ENCODE data around the gene NKIRAS1.
"Not testable (repeated sequence)": the region's sequence is repeated elsewhere in the genome, so short reads cannot be mapped to it uniquely, and the experiment has no call there.

The NKIRAS1 gene

DNA sequence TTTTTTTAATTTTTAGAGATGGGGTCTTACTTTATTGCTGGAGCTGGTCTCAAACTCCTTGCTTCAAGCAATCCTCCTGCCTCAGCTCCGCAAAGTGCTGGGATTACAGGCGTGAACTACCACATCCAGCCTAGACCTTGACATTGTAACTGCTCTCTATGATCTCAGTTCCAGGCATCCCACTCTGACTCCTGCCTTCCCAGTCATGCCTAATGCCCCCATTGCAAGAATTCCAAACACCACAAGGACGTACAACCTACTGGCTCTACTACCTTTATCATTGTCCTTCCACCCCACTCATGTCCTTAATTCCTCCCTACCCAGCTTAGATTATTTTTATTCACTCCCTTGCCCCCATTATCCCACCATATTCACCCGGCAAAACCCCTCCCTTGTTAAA lies 21.6 kb downstream of the NKIRAS1 start:
- no peak for DNase-seq

DNA sequence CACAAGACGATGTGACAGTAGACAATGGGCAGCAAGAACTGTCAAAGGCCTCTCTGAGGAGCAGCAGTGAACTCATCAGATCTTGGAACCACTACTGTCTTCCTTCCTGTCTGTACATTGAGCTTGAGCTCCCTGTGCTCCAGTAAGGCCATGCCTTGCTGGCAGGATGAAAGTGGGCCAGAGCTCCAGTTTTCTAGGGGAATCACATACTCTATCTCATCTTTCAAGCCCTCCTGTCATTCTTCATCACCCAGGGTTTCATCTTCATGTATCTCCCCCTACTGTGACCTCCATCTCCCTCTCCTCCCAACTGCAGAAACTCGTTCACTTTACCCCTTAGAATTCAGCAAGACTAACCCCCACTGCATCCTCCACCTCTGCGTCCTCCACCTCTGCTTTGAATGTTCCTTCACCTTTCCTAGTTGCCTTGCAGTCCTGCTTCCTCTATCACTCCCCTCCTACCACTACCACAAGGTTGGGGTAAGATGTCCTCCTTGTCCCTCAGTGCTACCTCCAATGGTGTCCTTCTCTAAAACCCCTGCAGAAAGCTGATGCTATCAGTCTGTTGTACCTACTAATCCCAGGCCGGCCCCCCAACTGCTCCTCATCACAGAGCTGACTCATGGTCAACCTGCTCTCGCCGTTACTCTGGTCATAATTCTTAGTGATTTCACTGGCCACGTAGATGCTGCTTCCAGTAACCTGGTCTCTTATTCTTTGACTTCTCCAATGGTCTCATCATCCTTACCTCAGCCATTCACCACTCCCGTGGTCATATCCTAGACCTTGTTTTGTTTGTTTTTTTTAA lies 22.3 kb downstream of the NKIRAS1 start:
- no peak for DNase-seq

DNA sequence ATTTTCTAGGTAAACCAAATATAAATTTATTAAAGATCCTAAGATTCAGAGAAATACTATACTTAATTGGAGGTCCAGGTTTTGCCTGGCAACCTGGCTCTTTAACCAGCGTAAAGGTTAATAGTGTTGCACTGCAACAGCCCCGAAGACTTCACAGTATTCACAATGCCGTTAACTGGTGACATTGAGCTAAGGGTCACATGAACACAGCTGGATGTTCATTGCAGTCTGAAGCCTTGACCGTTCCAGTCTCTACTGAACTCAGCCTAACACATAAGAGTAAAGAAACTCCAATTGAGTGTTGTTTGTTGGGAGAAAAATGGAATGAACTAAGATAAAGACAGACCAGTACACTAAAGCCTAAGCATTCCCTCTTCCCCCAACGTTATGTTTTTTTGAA lies 26.8 kb downstream of the NKIRAS1 start:
- no peak for DNase-seq

DNA sequence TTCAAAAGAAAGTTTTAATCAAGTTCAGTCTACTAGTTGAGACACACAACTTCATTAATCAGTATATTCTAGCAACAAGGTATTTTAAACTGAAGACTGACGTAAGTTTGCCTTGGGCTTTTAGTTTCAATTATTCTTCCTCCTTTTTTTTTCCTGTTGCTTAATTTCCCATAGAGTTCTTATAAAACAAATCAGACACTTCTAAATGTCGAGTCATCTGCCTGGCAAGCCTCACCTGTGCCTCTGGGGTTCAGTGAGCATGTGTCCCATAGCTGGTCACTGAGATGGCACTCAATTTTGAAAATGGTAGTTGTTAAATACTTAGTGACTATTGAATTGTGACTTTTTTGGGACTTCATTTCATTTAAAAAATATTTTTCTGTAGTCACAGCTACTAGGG lies 27.4 kb downstream of the NKIRAS1 start:
- DNase-seq = no peak

DNA sequence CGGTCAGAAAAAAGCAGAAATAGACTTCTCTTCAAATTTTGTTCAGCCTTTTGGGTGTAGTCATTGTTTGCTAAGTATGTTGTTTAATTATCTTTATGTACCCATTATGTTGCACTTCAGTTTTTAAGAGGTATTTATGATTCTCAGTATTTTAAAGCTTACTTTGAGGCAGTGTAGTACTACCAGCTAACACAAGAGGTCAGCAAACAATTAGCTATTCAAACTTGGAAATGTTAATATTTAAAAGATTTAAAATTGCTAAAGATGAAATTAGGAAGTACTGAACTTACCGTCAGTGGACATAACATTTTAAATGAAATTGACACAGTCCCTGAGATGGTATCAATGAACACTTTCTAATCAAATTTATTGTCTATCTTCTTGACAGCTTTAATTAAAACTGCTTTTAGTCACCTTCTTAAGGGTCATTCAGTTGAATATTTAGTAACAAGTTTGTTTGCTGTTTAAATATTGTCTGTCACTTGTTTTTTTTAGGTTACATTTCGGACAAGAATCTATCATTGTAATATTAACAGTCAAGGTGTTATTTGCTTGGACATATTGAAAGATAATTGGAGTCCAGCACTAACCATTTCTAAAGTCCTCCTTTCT lies 28.1 kb downstream of the NKIRAS1 start:
- DNase-seq = peak; percentile 15

DNA sequence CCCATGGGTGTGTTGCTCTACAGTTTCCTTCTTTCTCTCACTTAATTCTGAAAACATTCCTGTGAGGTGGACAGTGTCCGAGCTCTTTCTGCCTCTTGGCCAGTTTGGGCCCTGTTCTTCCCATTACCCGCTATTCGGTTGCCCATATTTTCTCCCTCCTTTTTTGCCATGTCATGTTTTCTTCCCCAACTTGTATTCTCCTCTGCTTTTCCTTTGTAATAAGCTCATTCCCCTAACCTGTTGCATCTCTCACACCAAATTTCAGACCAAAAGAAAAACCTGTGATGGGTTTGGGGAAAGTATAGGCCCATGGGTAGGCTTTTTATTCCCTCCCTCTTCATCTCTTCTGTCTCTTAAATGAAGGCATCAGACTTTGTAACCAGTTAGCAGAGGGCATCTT lies 30.5 kb downstream of the NKIRAS1 start:
- no peak for DNase-seq

DNA sequence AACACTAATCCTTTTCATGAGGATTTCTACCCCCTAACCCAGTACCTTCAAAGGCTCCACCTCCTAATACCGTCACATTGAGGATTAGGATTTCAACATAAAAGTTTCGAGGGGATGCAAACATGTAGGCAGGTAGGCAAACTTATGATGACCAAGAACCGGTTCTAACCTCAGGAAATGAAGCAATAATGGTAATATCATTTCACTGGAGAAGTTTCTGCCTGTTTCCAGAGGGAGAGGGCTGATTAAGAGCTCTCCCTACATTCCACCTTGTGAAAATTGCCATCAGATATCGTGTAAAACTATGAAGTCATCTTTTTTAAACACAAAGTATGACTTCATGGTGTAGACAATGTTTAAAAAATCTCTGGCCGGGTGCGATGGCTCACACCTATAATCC lies 31.6 kb downstream of the NKIRAS1 start:
- DNase-seq = no peak

DNA sequence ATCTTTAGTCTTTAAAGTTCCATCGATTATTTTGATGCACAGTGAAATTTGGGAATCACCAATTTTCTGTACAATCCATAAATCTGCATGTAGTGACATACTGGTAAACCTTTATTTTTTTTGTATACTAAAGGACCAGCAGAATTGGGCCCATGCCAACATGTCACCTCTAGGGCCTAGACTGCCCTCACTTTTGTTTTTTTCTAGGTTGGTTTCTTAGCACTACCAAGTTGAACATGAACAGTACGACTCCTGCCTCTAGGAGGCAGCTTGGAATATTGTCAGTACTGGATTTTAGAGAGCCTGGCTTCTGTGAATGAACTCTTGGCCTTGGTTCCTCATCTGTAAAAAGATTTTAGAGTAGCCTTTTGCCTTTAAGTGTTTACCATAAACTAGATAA lies 32.3 kb downstream of the NKIRAS1 start:
- DNase-seq = no peak

DNA sequence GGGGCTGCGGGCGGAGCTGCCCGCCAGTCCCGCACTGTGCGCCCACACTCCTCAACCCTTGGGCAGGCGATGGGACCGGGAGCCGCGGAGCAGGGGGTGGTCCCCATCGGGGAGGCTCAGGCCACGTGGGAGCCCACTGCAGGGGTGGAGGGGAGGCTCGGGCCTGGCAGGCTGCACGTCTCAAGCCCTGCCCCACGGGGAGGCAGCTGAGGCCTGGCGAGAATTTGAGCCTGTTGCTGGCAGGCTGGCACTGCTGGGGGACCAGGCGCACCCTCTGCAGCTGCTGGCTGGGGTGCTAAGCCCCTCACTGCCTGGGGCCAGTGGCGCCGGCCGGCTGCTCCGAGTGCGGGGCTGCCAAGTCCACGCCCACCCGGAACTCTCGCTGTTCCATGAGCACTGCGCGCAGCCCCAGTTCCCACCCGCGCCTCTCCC lies 34.3 kb downstream of the NKIRAS1 start:
- DNase-seq = no peak

DNA sequence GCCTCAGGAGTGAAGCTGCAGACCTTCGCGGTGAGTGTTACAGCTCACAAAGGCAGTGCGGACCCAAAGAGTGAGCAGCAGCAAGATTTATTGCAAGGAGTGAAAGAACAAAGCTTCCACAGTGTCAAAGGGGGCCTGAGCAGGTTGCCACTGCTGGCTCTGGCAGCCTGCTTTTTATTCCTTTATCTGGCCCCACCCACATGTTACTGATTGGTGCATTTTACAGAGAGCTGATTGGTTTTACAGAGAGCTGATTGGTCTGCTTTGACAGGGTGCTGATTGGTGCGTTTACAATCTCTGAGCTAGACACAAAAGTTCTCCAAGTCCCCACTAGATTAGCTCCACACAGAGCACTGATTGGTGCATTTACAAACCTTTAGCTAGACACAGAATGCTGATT lies 34.8 kb downstream of the NKIRAS1 start:
- DNase-seq = not testable (repeated sequence)

DNA sequence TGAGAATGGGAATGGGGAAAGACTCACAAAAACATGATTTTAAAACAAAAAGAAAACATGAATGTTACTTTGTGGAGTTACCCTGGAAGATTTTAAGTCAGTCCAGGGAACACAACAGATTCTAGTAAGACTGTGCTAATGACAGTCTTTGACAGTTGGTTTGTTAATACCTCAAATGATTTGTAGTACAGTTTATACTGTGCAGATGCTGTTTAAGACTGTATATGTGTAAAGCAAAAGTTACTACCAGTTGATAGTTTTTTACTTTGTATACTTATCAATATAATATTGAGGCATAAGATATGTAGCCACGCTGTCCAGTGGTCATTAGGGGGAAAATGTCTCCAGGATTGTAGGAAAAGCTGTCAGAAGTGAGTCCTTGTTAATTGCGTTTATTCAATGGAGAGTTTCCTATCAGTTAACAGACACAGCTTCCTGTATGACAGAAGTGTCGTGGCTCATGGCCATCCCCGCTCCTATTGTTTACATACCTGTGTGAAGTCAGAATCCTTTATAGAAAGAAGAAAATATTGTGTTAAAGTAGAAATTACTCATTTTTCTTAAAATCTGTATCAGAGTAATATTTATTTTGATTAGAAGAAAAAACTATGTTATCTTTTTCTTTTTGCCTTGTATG lies 36.0 kb downstream of the NKIRAS1 start:
- no peak for DNase-seq

DNA sequence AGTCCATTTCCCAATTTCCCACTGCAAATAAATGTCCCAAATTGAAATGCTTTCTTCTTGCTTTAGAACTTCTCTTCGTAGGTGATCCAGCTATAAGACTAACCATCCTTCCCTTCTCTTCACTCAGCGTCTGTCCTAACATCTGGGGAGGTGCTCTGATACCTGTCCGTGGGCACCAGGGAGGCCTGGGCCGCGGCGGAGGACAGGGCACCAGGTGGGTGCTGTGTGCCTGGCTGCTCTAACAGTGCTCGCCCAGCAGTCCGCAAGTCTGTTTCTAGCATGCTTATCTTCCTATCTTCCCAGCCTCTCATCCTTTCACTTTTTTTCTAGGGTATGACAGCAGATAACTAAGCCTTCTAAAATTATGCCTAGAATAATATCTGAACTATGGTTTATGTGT lies 37.3 kb downstream of the NKIRAS1 start:
- DNase-seq = no peak

DNA sequence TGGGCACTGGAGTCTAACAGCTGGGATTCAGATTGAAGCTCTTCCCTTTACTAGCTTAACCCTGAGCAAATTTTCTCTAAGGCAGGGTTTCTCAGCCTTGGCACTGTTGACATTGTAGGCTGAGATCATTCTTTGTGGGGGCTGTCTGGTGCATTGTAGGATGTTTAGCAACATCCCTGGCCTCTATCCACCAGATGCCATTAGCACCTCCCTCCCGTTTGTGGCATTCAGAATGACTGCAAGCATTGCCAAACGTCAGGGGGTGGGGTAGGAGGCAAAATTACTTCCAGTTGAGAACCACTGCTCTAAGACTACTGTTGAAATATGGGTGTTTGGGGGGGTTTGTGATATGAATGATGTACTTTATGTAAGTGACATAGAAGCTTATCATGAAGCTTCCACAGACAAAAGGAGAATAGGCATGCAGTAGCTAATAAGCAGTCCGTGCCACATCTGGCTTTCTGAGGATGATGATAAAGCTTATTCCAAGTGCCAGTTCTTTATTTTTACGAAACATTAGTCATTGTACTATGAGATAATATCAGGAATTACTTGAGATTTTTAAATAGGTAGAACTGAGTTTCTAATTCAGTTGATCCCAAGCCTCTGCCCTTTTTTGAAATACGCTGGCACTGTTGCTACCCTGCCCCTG lies 39.3 kb downstream of the NKIRAS1 start:
- no peak for DNase-seq

DNA sequence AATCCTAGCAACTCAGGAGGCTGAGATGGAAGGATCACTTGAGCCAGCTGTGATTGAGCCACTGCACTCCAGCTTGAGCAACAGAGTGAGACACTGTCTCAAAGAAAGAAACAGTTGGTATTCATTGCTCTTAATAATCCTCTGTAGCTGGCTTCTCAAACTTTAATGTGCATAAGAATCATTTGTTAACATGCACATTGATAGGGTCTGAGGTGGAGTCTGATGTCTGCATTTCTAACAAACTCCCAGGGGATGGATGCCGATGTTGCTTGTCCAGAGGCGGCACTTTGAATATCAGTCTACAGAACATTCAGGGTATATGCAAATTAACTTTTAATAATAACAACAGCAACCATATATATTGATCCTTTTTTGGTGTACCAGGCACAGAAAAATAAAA lies 39.9 kb downstream of the NKIRAS1 start:
- DNase-seq = no peak

DNA sequence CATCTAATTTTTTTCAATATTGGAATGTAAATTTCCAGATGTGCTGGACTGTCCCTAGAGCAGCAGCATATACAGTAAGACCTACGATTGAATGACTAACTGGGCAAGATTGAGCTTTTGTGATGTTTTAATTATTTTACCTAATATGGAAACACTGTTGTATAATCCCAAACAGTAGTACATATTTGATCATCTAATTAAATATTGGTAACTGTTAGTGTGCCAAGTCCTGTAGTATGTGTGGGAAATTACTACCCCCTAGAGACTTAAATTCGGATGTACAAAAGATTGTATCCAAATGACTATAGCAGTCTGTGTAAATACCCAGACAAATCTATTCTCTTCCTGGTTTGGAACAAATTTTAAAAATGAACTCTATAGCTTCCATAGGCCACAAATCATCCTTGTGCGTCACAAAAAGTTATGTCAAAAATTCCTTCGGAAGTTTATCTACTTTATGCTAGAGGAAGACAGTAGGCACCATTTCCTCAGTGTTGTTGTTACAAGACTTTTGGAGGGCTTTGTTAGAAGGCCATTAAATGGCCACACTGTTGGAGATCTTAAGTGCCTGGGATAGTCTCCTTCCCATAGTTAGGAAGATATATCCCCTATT lies 41.6 kb downstream of the NKIRAS1 start:
- DNase-seq = no peak

DNA sequence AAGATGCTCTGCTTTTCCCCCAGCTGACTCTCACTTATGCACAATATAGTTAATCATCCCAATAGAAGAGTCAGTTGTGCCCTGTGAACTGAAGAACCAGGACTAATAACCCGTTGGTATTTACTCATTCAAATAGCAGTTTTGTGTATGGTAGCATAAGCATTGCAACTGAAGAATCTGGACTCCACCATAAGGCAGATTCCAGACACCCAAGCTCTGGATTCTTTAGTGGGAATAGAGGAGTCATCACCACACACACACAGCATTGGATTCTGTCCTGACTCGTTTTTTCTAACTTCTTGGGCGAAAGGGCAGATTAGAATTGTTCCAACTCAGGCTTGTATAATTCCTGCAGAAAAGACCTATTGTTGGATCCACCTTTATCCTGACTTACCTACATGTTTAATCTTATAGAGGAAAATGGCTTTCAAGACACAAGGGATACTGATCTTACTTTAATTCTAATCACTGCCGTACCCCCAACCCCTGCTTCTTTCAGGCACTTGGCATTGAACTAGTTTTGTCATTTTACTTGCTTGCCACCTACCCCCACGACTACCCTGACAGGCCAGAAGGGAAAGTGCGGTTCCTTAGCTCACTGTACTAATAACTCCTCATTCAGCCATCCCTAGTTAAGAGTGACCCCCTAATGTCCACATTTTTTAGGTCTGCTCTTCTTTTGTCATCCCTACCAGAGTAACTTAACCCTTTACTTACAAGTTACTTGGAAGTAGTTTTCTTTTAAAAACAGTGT lies 42.3 kb downstream of the NKIRAS1 start:
- no peak for DNase-seq

DNA sequence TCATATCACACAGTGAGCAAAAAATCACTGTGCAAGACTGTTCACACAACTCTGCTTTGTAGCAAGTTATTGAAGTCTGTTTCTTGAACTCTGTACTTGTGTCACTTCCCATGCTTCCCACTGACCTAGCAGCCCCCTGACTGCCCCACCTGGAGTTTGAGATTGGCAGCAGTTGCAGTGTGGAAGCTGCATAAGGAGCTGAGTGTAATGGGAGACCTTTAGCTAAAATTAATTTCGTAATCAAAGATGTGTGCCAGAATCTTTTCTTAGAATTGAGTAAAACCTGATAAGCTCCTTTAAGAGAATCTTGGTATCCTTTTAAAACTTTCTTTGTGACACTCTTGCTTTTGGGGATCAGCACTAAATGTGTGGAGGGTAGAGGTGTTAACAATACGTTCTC lies 42.8 kb downstream of the NKIRAS1 start:
- DNase-seq = no peak

DNA sequence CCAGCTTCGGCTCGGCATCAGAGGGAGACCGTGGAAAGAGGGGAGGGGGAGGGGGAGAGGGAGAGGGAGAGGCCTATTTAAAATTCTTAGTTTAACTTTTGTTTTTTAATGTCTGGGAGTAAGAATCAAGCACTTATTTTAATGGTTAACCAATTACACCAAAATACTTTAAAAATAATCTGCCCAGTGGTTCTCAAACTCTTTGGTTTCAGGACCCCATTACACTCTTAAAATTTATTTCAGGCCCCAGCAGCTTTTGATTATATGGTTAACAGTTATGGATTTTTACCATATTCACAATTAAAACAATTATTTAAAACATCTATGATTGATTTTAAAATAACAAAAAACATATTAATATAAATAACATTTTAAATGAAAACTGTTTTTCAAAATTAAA lies 44.5 kb downstream of the NKIRAS1 start:
- DNase-seq = no peak

DNA sequence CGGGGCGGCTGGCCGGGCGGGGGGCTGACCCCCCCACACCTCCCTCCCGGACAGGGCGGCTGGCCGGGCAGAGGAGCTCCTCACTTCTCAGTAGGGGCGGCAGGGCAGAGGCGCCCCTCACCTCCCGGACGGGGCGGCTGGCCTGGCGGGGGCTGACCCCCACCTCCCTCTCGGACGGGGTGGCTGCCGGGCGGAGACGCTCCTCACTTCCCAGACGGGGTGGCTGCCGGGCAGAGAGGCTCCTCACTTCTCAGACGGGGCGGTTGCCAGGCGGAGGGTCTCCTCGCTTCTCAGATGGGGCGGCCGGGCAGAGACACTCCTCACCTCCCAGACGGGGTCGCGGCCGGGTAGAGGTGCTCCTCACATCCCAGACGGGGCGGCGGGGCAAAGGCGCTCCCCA lies 45.4 kb downstream of the NKIRAS1 start:
- not testable (repeated sequence) for DNase-seq

DNA sequence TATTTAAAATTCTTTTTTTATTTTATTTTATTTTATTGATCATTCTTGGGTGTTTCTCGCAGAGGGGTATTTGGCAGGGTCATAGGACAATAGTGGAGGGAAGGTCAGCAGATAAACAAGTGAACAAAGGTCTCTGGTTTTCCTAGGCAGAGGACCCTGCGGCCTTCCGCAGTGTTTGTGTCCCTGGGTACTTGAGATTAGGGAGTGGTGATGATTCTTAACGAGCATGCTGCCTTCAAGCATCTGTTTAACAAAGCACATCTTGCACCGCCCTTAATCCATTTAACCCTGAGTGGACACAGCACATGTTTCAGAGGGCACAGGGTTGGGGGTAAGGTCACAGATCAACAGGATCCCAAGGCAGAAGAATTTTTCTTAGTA lies 46.1 kb downstream of the NKIRAS1 start:
- not testable (repeated sequence) for DNase-seq

DNA sequence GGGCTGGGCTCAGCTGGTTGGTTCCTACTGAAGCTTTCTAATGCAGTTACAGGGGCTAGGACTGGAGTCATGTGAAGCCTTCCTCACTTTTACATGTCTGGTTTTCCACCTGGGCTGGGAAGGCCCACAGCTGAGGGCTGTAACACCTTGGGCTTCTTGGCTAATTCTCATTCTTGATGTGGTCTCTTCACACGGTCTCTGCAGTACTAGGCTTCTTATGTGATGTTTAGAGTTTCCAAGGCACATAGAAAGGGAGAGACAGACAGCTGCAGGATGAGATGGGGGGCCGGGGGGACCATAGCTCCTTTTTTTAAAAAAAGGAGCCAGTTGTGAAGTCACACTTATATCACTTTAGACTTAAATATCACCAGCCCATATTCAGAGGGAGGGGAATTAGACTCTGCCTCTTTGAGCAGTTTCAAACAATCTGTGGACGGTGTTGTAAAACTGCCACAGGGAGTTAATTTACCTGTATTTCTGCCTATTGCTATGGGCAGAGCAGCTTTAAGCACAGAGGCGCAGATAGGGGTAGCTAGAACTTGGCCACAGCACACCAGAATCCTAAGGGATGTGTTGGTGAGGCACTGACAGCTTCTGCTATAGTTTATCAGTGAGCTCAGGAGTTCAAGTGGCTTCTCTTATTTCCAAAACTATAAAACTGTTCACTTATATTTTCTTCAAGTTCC lies 46.7 kb downstream of the NKIRAS1 start:
- DNase-seq = no peak

DNA sequence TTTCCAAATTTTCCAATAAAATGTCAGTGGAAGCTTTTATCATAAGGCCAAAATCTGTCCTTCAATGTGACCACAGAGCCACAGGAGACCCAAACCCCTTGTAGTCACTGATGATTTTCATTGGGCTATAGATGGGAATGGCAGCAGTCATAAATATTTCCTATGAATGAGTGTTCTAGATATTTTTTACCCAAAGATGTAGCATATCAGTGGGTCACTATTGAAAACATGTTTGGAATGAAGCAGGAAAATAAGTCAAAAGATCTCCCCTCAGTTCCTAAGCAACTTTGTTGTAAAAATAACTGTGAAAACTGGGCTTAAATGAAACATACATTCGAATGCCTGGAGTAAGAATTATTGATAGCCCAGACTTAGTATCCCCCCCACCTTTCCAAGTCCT lies 49.0 kb downstream of the NKIRAS1 start:
- no peak for DNase-seq
